ENCODE measurements around the gene REL.

DNA sequence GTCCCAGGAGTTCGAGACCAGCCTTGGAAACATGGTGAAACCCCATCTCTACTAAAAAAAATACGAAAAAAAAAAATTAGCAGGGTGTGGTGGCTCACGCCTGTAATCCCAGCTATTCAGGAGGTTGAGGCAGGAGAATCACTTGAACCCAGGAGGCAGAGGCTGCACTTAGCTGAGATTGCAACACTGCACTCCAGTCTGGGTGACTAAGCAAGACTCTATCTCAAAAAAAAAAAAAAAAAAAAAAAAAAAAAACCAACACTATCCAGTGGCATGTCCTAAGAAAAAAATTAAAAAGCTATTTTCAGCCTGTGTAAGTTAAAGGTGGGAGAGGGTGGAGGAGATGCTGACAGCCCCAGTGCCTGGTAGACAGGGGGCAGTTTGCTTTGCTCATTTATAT lies 32.2 kb upstream of the REL start:
- TF ChIP-seq FOXJ3 (CRISPR knock-in tag; IDR thresholded peaks at IDR 0.05; ENCODE audit: borderline replicate concordance) = no peak
- TF ChIP-seq ZNF124 (CRISPR knock-in tag; IDR thresholded peaks at IDR 0.05) = no peak
- no peak for TF ChIP-seq ERF (CRISPR knock-in tag; IDR thresholded peaks at IDR 0.05)
- TF ChIP-seq PCBP2 (optimal IDR thresholded peaks at IDR 0.05; ENCODE audit: low read depth, low read length, poor library complexity, severe bottlenecking) = no peak
- TF ChIP-seq ETV5 (CRISPR knock-in tag; IDR thresholded peaks at IDR 0.05; ENCODE audit: borderline replicate concordance) = no peak
- TF ChIP-seq POLR2A (IDR thresholded peaks at IDR 0.05; ENCODE audit: insufficient read depth in 1 of 2, low read depth in 2 of 2, low read length in 2 of 2) = no peak
- no peak for TF ChIP-seq ZNF274 (CRISPR knock-in tag; IDR thresholded peaks at IDR 0.05)
- no peak for TF ChIP-seq ZFAT (CRISPR knock-in tag; conservative IDR thresholded peaks at IDR 0.05)
- no peak for TF ChIP-seq HDAC2 (CRISPR knock-in tag; IDR thresholded peaks at IDR 0.05)
- TF ChIP-seq, protein P1, sequence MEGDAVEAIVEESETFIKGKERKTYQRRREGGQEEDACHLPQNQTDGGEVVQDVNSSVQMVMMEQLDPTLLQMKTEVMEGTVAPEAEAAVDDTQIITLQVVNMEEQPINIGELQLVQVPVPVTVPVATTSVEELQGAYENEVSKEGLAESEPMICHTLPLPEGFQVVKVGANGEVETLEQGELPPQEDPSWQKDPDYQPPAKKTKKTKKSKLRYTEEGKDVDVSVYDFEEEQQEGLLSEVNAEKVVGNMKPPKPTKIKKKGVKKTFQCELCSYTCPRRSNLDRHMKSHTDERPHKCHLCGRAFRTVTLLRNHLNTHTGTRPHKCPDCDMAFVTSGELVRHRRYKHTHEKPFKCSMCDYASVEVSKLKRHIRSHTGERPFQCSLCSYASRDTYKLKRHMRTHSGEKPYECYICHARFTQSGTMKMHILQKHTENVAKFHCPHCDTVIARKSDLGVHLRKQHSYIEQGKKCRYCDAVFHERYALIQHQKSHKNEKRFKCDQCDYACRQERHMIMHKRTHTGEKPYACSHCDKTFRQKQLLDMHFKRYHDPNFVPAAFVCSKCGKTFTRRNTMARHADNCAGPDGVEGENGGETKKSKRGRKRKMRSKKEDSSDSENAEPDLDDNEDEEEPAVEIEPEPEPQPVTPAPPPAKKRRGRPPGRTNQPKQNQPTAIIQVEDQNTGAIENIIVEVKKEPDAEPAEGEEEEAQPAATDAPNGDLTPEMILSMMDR (CRISPR knock-in tag; IDR thresholded peaks at IDR 0.05) = no peak
- no peak for TF ChIP-seq TCF7 (IDR thresholded peaks at IDR 0.05; ENCODE audit: low read depth)
- TF ChIP-seq, protein P2, sequence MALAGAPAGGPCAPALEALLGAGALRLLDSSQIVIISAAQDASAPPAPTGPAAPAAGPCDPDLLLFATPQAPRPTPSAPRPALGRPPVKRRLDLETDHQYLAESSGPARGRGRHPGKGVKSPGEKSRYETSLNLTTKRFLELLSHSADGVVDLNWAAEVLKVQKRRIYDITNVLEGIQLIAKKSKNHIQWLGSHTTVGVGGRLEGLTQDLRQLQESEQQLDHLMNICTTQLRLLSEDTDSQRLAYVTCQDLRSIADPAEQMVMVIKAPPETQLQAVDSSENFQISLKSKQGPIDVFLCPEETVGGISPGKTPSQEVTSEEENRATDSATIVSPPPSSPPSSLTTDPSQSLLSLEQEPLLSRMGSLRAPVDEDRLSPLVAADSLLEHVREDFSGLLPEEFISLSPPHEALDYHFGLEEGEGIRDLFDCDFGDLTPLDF (CRISPR knock-in tag; IDR thresholded peaks at IDR 0.05) = no peak
